Measurements from ENCODE around the gene TIMM17A.
A peak's percentile ranks its signal among the peaks of the same experiment; 100 is the strongest.

The TIMM17A gene

DNA sequence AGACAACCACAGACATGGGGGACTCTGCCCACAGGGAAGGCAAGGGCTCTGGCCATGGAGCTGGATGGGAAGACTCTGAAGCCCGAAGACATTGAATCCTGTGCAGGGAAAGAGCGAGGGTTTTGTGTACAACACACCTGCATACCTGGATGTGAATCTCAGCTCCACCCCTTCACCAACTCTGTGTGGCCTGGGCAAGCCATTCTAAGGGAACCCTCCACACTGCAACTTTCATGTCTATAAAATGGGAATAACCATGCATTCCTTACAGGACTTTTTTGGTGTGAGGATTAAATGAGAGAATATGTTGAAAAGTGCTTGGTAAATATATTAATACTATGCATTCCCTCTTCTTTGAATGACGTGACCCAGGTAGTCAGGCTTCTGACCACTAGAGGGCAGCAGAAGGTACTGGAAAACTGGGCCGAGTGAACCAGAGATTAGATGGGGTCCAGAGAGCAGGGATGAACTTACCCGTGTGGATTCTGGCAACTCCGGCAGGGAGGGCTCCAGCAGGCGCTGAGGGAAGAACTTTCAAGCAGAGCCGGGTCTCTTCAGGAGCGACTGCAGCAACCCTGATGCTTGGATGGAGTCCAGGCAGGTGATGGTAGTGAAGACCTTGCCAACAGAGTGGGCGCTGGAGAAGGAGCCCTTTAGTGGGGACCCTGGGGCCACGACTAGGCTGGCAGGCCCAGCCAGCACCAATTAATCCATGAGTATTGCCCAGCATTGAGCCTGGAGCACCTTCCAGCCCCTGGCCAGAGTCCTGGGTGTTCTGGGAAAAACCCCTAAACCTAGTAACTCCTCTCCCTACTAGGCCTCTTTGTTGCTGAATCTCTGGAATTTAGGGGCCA is 54.2 kb downstream of the TIMM17A start:
- TF ChIP-seq, protein P1, sequence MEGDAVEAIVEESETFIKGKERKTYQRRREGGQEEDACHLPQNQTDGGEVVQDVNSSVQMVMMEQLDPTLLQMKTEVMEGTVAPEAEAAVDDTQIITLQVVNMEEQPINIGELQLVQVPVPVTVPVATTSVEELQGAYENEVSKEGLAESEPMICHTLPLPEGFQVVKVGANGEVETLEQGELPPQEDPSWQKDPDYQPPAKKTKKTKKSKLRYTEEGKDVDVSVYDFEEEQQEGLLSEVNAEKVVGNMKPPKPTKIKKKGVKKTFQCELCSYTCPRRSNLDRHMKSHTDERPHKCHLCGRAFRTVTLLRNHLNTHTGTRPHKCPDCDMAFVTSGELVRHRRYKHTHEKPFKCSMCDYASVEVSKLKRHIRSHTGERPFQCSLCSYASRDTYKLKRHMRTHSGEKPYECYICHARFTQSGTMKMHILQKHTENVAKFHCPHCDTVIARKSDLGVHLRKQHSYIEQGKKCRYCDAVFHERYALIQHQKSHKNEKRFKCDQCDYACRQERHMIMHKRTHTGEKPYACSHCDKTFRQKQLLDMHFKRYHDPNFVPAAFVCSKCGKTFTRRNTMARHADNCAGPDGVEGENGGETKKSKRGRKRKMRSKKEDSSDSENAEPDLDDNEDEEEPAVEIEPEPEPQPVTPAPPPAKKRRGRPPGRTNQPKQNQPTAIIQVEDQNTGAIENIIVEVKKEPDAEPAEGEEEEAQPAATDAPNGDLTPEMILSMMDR (IDR thresholded peaks at IDR 0.05), result peak; percentile 96

DNA sequence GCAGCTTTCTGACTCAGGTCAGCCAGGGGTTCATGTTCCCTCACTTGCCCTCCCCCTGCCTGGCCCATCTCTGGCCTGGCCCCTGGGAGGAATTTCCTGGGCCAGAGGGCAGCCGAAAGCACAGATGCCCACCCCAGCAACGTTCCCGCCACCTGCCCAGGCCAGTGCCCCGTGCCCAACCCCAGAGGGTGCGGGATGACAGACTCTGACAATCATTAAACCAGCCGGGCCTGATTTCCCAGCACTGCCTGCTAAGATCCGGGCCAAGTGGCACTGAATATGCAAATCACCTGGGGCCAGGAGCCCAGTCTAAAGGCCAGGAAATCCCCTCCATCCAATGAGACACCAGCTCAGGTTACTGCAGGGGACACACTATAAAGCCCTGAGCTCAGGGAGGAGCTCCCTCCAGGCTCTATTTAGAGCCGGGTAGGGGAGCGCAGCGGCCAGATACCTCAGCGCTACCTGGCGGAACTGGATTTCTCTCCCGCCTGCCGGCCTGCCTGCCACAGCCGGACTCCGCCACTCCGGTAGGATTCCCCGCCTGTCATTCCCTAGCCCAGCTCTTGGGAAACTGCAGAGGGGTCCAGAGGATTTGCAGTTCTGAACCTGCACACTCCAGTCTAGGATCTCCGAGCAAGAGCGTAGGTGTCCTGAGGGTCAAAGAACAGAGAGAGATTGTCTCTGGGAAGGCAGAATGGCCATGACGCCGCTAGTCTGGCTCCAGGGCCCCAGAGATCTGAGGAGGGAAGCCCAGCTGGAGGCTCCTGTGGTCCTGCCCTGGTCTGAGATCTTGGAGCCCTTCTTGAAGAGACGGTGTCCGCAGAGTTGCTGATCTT is 55.1 kb downstream of the TIMM17A start, which contains the start of gene ELF3:
Gene ELF3, plus strand, starts transcription at position 408 of the 836 bp plus-strand sequence. CDS start 550 bp downstream, outside the sequence.
- TF ChIP-seq, protein P1 (IDR thresholded peaks at IDR 0.05), result no peak

DNA sequence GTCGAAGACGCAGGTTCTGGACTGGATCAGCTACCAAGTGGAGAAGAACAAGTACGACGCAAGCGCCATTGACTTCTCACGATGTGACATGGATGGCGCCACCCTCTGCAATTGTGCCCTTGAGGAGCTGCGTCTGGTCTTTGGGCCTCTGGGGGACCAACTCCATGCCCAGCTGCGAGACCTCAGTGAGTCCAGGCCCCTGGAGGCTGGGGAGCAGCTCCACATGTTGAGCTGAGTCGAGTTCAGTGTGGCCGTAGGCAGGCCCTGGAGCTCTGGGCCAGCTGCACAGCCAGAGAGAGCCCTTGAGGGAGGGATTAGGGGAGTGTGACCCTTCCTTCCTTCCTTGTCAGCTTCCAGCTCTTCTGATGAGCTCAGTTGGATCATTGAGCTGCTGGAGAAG is 56.7 kb downstream of the TIMM17A start:
- TF ChIP-seq, protein P1 (IDR thresholded peaks at IDR 0.05), result no peak

DNA sequence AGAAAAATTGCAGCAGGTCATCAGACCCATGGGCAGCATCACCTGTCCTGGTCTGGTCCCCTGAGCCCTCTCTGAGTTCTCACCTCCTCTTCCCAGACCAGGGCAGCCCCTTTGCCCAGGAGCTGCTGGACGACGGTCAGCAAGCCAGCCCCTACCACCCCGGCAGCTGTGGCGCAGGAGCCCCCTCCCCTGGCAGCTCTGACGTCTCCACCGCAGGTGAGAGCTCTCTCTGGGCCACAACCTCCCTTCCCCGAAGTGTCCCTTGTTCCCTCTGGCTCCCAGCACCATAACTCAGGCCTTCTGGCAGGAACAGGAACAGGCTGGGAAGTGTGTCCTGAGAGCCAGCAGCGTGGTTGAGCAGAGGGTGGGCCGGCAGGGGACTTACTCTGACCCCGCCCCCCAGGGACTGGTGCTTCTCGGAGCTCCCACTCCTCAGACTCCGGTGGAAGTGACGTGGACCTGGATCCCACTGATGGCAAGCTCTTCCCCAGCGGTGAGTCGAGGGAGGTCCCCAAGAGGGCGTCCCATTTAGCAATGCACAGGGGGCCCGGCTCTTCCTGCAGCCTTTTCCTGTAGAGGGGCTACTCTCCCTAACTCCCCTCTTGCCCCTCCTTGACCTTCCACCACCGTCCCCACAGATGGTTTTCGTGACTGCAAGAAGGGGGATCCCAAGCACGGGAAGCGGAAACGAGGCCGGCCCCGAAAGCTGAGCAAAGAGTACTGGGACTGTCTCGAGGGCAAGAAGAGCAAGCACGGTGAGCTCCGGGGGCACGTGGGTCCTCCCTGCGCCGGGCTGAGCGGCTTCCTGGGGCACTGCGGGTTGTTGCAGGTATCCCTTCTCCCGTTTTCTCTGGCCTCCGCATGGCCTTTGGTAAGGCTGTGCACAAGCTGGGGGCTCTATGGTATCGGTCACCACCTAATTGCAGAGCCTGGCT is 57.5 kb downstream of the TIMM17A start:
- TF ChIP-seq, protein P1 (IDR thresholded peaks at IDR 0.05), result no peak

DNA sequence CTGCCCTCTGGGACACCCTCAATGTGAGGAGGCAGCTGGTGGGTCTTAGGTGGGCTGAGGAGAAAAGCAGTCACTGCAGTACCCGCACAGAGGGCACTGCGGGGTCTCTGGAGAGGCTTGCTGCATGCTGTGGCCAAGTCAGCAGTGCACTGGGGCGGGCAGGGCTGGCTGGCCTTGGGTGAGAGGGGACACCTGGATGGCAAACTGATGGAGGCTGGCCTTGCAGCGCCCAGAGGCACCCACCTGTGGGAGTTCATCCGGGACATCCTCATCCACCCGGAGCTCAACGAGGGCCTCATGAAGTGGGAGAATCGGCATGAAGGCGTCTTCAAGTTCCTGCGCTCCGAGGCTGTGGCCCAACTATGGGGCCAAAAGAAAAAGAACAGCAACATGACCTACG is 58.3 kb downstream of the TIMM17A start:
- TF ChIP-seq, protein P1 (IDR thresholded peaks at IDR 0.05), result no peak

DNA sequence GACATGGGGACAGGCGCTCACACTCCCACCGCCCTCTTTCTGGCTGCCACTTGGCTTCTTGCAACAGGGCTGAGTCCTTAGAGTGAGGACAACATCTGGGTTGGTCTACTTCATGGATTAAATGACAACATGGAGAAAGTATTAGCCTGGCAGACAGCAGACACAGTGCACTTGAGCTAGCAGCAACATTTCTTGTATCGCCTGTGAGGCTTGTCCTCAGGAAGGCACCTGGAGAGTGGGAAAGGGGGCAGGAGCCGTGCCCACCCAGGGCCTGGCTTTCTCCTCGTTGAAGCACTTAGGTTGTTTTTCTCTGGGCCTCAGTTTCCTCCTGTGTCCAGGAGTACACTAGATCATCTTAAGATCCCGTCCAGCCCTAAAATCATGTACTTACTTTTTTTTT is 58.8 kb downstream of the TIMM17A start:
- TF ChIP-seq, protein P1 (IDR thresholded peaks at IDR 0.05), result no peak
